Thyroid gland (tissue), 4 donors: Measurements from ENCODE around the gene GRWD1. TPM values are rescaled to one million over a fixed set of nuclear protein-coding genes. Genes with fewer than 3 reads are reported as not detected.

ENCODE experiments used
- DNase-seq, 2 donors: peaks; one replicate each; pipeline ENCODE4 v3.0.0-alpha.2; 2019
- H3K27ac ChIP-seq, 3 donors: fragments of 200-600 bp; sonication (generic); 1 replicate in 2 of 3; 2 replicates in 1 of 3; pipeline ENCODE4 v1.5.1; 2016 to 2019; ENCODE audit warnings: mild to moderate bottlenecking in 1 of 3, moderate library complexity in 1 of 3
- H3K27me3 ChIP-seq: fragments of 200-600 bp; sonication (generic); one replicate; pipeline ENCODE4 v1.5.1; 2019
- H3K36me3 ChIP-seq, 2 donors: fragments of 200-600 bp; sonication (generic); one replicate each; pipeline ENCODE4 v1.5.1; 2016 to 2019
- H3K4me1 ChIP-seq, 2 donors: fragments of 200-600 bp; sonication (generic); one replicate each; pipeline ENCODE4 v1.5.1; 2017 to 2019
- H3K4me3 ChIP-seq, 3 donors: fragments of 200-600 bp; sonication (generic); replicated peaks in 1 of 3; 1 replicate in 2 of 3; 2 replicates in 1 of 3; pipeline ENCODE4 v1.5.1; 2016; ENCODE audit warnings: mild to moderate bottlenecking in 1 of 3
- H3K9me3 ChIP-seq: fragments of 200-600 bp; sonication (generic); one replicate; pipeline ENCODE4 v1.5.1; 2017
- CTCF ChIP-seq, 6 experiments: fragments of 200-600 bp in 3 of 6; fragments of 450-650 bp in 3 of 6; sonication (generic) in 3 of 6; IDR thresholded peaks; one replicate each; pipeline ENCODE4 v1.5.1; 2016 to 2019; ENCODE audit warnings: antibody characterized with exemption in 6 of 6, mild to moderate bottlenecking in 2 of 6, inconsistent platforms in 1 of 6, moderate library complexity in 1 of 6
- POLR2A ChIP-seq, 2 donors: fragments of 450-650 bp; IDR thresholded peaks; one replicate each; pipeline ENCODE4 v1.6.1; 2017; ENCODE audit warnings: antibody characterized with exemption in 2 of 2, mild to moderate bottlenecking in 2 of 2, moderate library complexity in 1 of 2
- WGBS, 2 donors: methylation state at CpG; one replicate each; pipeline ENCODE4 v1.1.5; 2017; 5-methylcytosine and 5-hydroxymethylcytosine counted together
- intact Hi-C: fragments of 100-400 bp; cut with DNase I; formaldehyde crosslinking; loops from one replicate; pipeline ENCODE4 v1.15.1; 2023
- total RNA-seq, 4 donors: library from RNA; depleted of rRNA; stranded (reverse); fragments of >200 nt; gene quantifications; one replicate each; pipeline ENCODE4 v1.2.3, GENCODE V29; 2016

The GRWD1 gene
- total RNA-seq, 4 donors from 2014 or later, result 22.4 to 40.5 (median 29.1) TPM

GRCh38 chr19:48469289-48469881 is 23.6 kb downstream of the GRWD1 start, which contains the start of gene CYTH2:
CYTH2 (plus strand) TSS chr19:48469369; CDS start chr19:48469508, 139 bp downstream.
- Histone ChIP-seq H3K27ac (peak within 1 kb of the TSS; percentile 94 to 97 (median 96)), H3K36me3 (peaks cover 36 to 40% of the 10 kb centered on the region in 2 donors), H3K4me1 (peaks cover 41 to 46% of the 10 kb centered on the region in 2 donors), H3K4me3 (peak within 1 kb of the TSS; percentile 43 to 89 (median 75)), H3K9me3 (no peaks in the 10 kb centered on the region), H3K27me3 (no peaks in the 10 kb centered on the region)
- 0% methylated on average over 8 to 15 of the region's 66 CpGs for WGBS, 2 donors
- TF ChIP-seq POLR2A (IDR thresholded peaks at IDR 0.05), result peak; percentile 76 to 95
- TF ChIP-seq CTCF (IDR thresholded peaks at IDR 0.05), result no peak
- intact Hi-C loops, result no loop called here
- DNase-seq, result peak; percentile 88 to 91

GRCh38 chr19:48469934-48470680 is 24.3 kb downstream of the GRWD1 start:
- no peak for DNase-seq
- TF ChIP-seq CTCF (IDR thresholded peaks at IDR 0.05), result no peak
- no peak for TF ChIP-seq POLR2A (IDR thresholded peaks at IDR 0.05)
- peaks cover 41 to 46% of the 10 kb centered on the region in 2 donors for H3K4me1 ChIP-seq
- H3K36me3 ChIP-seq, result peaks cover 44 to 47% of the 10 kb centered on the region in 2 donors
- no peaks in the 10 kb centered on the region for H3K9me3 ChIP-seq
- 46 to 65% methylated on average over 19 to 20 of the region's 20 CpGs for WGBS, 2 donors
- H3K27ac ChIP-seq, result peak overlapping the region; percentile 94 to 97 (median 96)
- intact Hi-C loops, result no loop called here
- H3K27me3 ChIP-seq, result no peaks in the 10 kb centered on the region
- H3K4me3 ChIP-seq, result peak overlapping the region; percentile 43 to 89 (median 75)

GRCh38 chr19:48470856-48471255 is 25.1 kb downstream of the GRWD1 start:
- H3K27ac ChIP-seq, result peak overlapping the region in 2 of 3 donors; percentile 94 to 96
- no peak overlapping the region for H3K4me3 ChIP-seq
- no peaks in the 10 kb centered on the region for H3K9me3 ChIP-seq

GRCh38 chr19:48471836-48472235 is 26.1 kb downstream of the GRWD1 start:
- peaks cover 41 to 46% of the 10 kb centered on the region in 2 donors for H3K4me1 ChIP-seq
- peak; percentile 64 to 73 for DNase-seq
- H3K27ac ChIP-seq, result peak overlapping the region; percentile 47 to 69 (median 65)
- intact Hi-C loops, result no loop called here
- H3K4me3 ChIP-seq, result no peak overlapping the region
- H3K27me3 ChIP-seq, result no peaks in the 10 kb centered on the region
- 18 to 63% methylated on average over 4 of the region's 4 CpGs for WGBS, 2 donors
- peaks cover 58 to 60% of the 10 kb centered on the region in 2 donors for H3K36me3 ChIP-seq
- TF ChIP-seq POLR2A (IDR thresholded peaks at IDR 0.05) (no peak), CTCF (IDR thresholded peaks at IDR 0.05) (no peak)
- H3K9me3 ChIP-seq, result no peaks in the 10 kb centered on the region

More at GRCh38 chr19:48470856-48471255, 25.1 kb downstream of the GRWD1 start:
- no peak for DNase-seq
- H3K27me3 ChIP-seq, result no peaks in the 10 kb centered on the region
- TF ChIP-seq POLR2A (IDR thresholded peaks at IDR 0.05) (no peak), CTCF (IDR thresholded peaks at IDR 0.05) (no peak)
- intact Hi-C loops, result no loop called here
- 91 to 95% methylated on average over 10 of the region's 10 CpGs for WGBS, 2 donors
- peaks cover 41 to 46% of the 10 kb centered on the region in 2 donors for H3K4me1 ChIP-seq
- H3K36me3 ChIP-seq, result peaks cover 51 to 54% of the 10 kb centered on the region in 2 donors
